Measurements from ENCODE around the gene FURIN. TPM values are rescaled to one million over a fixed set of nuclear protein-coding genes. Genes with fewer than 3 reads are reported as not detected.

Gene FURIN
- total RNA-seq, 4 donors from 2014 or later, result 34.4 to 72.5 (median 49.8) TPM

- TF ChIP-seq CTCF (IDR thresholded peaks at IDR 0.05; ENCODE audit: low read depth), result no peak
Observed at GRCh38 chr15:90903733-90904536, 35.5 kb downstream of the FURIN start.

GRCh38 chr15:90904746-90905145 lies 36.4 kb downstream of the FURIN start:
- no peak for TF ChIP-seq CTCF (IDR thresholded peaks at IDR 0.05; ENCODE audit: low read depth)

- no peak for TF ChIP-seq CTCF (IDR thresholded peaks at IDR 0.05; ENCODE audit: low read depth)
Observed at GRCh38 chr15:90905306-90906180, 37.2 kb downstream of the FURIN start.

- TF ChIP-seq CTCF (IDR thresholded peaks at IDR 0.05; ENCODE audit: low read depth), result no peak
Observed at GRCh38 chr15:90906181-90906849, 37.9 kb downstream of the FURIN start.

- no peak for TF ChIP-seq CTCF (IDR thresholded peaks at IDR 0.05; ENCODE audit: low read depth)
Observed at GRCh38 chr15:90907051-90907660, 38.8 kb downstream of the FURIN start.

GRCh38 chr15:90907838-90908507 lies 39.6 kb downstream of the FURIN start:
- TF ChIP-seq CTCF (IDR thresholded peaks at IDR 0.05; ENCODE audit: low read depth), result no peak
